Activated naive CD4-positive, alpha-beta T cell treated with anti-CD3 and anti-CD28 coated beads, Interleukin-2, amount 50 U/mL, for 72 hours (primary cell): Measurements from ENCODE around the gene ZNF195. TPM values are rescaled to one million over a fixed set of nuclear protein-coding genes. Genes with fewer than 3 reads are reported as not detected.

Experiments used
- ATAC-seq, 2 donors: fragments of 150-1000 bp; cut with Tn5 transposase; 2 replicates each; pipeline ENCODE4 v1.10.0; 2021; ENCODE audit warnings: mild to moderate bottlenecking in 2 of 2, moderate library complexity in 2 of 2
- DNase-seq, 2 donors: peaks; one replicate each; pipeline ENCODE4 v3.0.0; 2021 to 2022; ENCODE audit warnings: low spot score in 2 of 2
- H3K27ac Mint-ChIP-seq, 2 donors: one replicate each; pipeline ENCODE4 v1.8.0; 2022; ENCODE audit warnings: mild to moderate bottlenecking in 2 of 2, mixed read lengths in 2 of 2
- H3K36me3 Mint-ChIP-seq, 2 donors: one replicate each; pipeline ENCODE4 v1.8.0; 2022; ENCODE audit warnings: mixed read lengths in 2 of 2
- H3K9me3 Mint-ChIP-seq, 2 donors: one replicate each; pipeline ENCODE4 v1.8.0; 2022; ENCODE audit warnings: mixed read lengths in 2 of 2
- total RNA-seq, 2 donors: library from RNA; stranded (reverse); gene quantifications; one replicate each; pipeline ENCODE4 v1.2.3, GENCODE V29; 2022

The ZNF195 gene
- total RNA-seq, 2 donors from 2014 or later, result 23.6 to 37.8 TPM

- ATAC-seq, result no peak
- Mint-ChIP-seq H3K9me3 (peaks cover 2 to 4% of the 10 kb centered on the region in 2 donors), H3K27ac (peak overlapping the region in 1 of 2 donors; percentile 33)
Measured at GRCh38 chr11:3370311-3370870, 8.6 kb downstream of the ZNF195 start.

GRCh38 chr11:3369366-3369765 is 9.6 kb downstream of the ZNF195 start:
- Mint-ChIP-seq H3K27ac (no peak overlapping the region), H3K9me3 (peaks cover 8 to 13% of the 10 kb centered on the region in 2 donors), H3K36me3 (peaks cover 78 to 89% of the 10 kb centered on the region in 2 donors)
- no peak for ATAC-seq
- no peak for DNase-seq

More at GRCh38 chr11:3370311-3370870, 8.6 kb downstream of the ZNF195 start:
- DNase-seq, result no peak
- H3K36me3 Mint-ChIP-seq, result peaks cover 74 to 88% of the 10 kb centered on the region in 2 donors

- DNase-seq (no peak), ATAC-seq (no peak)
- Mint-ChIP-seq H3K9me3 (peaks cover 8 to 23% of the 10 kb centered on the region in 2 donors), H3K36me3 (peaks cover 78 to 89% of the 10 kb centered on the region in 2 donors), H3K27ac (no peak overlapping the region)
Measured at GRCh38 chr11:3368199-3368598, 10.7 kb downstream of the ZNF195 start.

GRCh38 chr11:3367221-3367620 is 11.7 kb downstream of the ZNF195 start:
- Mint-ChIP-seq H3K36me3 (peaks cover 78 to 89% of the 10 kb centered on the region in 2 donors), H3K9me3 (peaks cover 14 to 32% of the 10 kb centered on the region in 2 donors), H3K27ac (no peak overlapping the region)
- DNase-seq, result no peak
- ATAC-seq, result no peak

GRCh38 chr11:3359092-3359824 is 19.7 kb downstream of the ZNF195 start:
- ATAC-seq (no peak), DNase-seq (no peak)
- no peak overlapping the region for H3K27ac Mint-ChIP-seq
- peaks cover 80 to 84% of the 10 kb centered on the region in 2 donors for H3K36me3 Mint-ChIP-seq
- peaks cover 49 to 67% of the 10 kb centered on the region in 2 donors for H3K9me3 Mint-ChIP-seq

- ATAC-seq (no peak), DNase-seq (no peak)
- Mint-ChIP-seq H3K36me3 (peaks cover 69 to 73% of the 10 kb centered on the region in 2 donors), H3K27ac (no peak overlapping the region), H3K9me3 (peaks cover 49 to 57% of the 10 kb centered on the region in 2 donors)
Measured at GRCh38 chr11:3357994-3358676, 20.8 kb downstream of the ZNF195 start.

- Mint-ChIP-seq H3K36me3 (peaks cover 61 to 65% of the 10 kb centered on the region in 2 donors), H3K9me3 (peaks cover 43 to 50% of the 10 kb centered on the region in 2 donors), H3K27ac (no peak overlapping the region)
- ATAC-seq, result no peak
- no peak for DNase-seq
Measured at GRCh38 chr11:3357302-3357701, 21.6 kb downstream of the ZNF195 start.

- ATAC-seq (no peak), DNase-seq (no peak)
- peaks cover 43 to 49% of the 10 kb centered on the region in 2 donors for H3K9me3 Mint-ChIP-seq
- peaks cover 59 to 60% of the 10 kb centered on the region in 2 donors for H3K36me3 Mint-ChIP-seq
- no peak overlapping the region for H3K27ac Mint-ChIP-seq
Measured at GRCh38 chr11:3356858-3357257, 22.1 kb downstream of the ZNF195 start.

- DNase-seq (no peak), ATAC-seq (no peak)
- H3K36me3 Mint-ChIP-seq, result peaks cover 22 to 23% of the 10 kb centered on the region in 2 donors
- peaks cover 17 to 21% of the 10 kb centered on the region in 2 donors for H3K9me3 Mint-ChIP-seq
- no peak overlapping the region for H3K27ac Mint-ChIP-seq
Measured at GRCh38 chr11:3353066-3353465, 25.9 kb downstream of the ZNF195 start.

GRCh38 chr11:3347127-3347526 is 31.8 kb downstream of the ZNF195 start:
- no peak for ATAC-seq
- no peak for DNase-seq
- H3K9me3 Mint-ChIP-seq, result peaks cover 3 to 5% of the 10 kb centered on the region in 2 donors
- H3K27ac Mint-ChIP-seq, result no peak overlapping the region
- H3K36me3 Mint-ChIP-seq, result peaks cover 6 to 8% of the 10 kb centered on the region in 2 donors

- Mint-ChIP-seq H3K27ac (no peak overlapping the region), H3K36me3 (peaks cover 6 to 8% of the 10 kb centered on the region in 2 donors), H3K9me3 (peaks cover 3 to 5% of the 10 kb centered on the region in 2 donors)
- ATAC-seq (no peak), DNase-seq (no peak)
Measured at GRCh38 chr11:3346587-3346986, 32.4 kb downstream of the ZNF195 start.

- Mint-ChIP-seq H3K27ac (no peak overlapping the region), H3K9me3 (peaks cover 3 to 5% of the 10 kb centered on the region in 2 donors), H3K36me3 (peaks cover 6 to 8% of the 10 kb centered on the region in 2 donors)
- peak; percentile 51 to 66 for ATAC-seq
- DNase-seq, result no peak
Measured at GRCh38 chr11:3345736-3346135, 33.2 kb downstream of the ZNF195 start.

GRCh38 chr11:3344327-3345174 is 34.4 kb downstream of the ZNF195 start:
- peaks cover 3 to 5% of the 10 kb centered on the region in 2 donors for H3K9me3 Mint-ChIP-seq
- H3K27ac Mint-ChIP-seq, result no peak overlapping the region
- DNase-seq (no peak), ATAC-seq (no peak)
- peaks cover 6 to 8% of the 10 kb centered on the region in 2 donors for H3K36me3 Mint-ChIP-seq

- DNase-seq, result no peak
Measured at GRCh38 chr11:3342709-3343108, 36.2 kb downstream of the ZNF195 start.

GRCh38 chr11:3341298-3341697 is 37.6 kb downstream of the ZNF195 start:
- Mint-ChIP-seq H3K27ac (no peak overlapping the region), H3K9me3 (no peaks in the 10 kb centered on the region), H3K36me3 (no peaks in the 10 kb centered on the region)
- DNase-seq, result peak in 1 of 2 donors; percentile 82
- peak; percentile 45 to 62 for ATAC-seq

More at GRCh38 chr11:3342709-3343108, 36.2 kb downstream of the ZNF195 start:
- peaks cover 3 to 5% of the 10 kb centered on the region in 2 donors for H3K9me3 Mint-ChIP-seq
- H3K36me3 Mint-ChIP-seq, result peaks cover 6 to 8% of the 10 kb centered on the region in 2 donors
- no peak for ATAC-seq
- H3K27ac Mint-ChIP-seq, result no peak overlapping the region

GRCh38 chr11:3340025-3340424 is 38.9 kb downstream of the ZNF195 start:
- no peak for ATAC-seq
- no peak for DNase-seq
- no peak overlapping the region for H3K27ac Mint-ChIP-seq
- H3K9me3 Mint-ChIP-seq, result no peaks in the 10 kb centered on the region
- no peaks in the 10 kb centered on the region for H3K36me3 Mint-ChIP-seq
